NCI-H2171 treated with DMSO at 0.1 percent for 48 hours (cell line): Measurements from ENCODE around the gene GPD2.

Experiments used
- DNase-seq: peaks from one replicate; lab custom pipeline; 2025; lab: John Stamatoyannopoulos, UW

The GPD2 gene

DNA sequence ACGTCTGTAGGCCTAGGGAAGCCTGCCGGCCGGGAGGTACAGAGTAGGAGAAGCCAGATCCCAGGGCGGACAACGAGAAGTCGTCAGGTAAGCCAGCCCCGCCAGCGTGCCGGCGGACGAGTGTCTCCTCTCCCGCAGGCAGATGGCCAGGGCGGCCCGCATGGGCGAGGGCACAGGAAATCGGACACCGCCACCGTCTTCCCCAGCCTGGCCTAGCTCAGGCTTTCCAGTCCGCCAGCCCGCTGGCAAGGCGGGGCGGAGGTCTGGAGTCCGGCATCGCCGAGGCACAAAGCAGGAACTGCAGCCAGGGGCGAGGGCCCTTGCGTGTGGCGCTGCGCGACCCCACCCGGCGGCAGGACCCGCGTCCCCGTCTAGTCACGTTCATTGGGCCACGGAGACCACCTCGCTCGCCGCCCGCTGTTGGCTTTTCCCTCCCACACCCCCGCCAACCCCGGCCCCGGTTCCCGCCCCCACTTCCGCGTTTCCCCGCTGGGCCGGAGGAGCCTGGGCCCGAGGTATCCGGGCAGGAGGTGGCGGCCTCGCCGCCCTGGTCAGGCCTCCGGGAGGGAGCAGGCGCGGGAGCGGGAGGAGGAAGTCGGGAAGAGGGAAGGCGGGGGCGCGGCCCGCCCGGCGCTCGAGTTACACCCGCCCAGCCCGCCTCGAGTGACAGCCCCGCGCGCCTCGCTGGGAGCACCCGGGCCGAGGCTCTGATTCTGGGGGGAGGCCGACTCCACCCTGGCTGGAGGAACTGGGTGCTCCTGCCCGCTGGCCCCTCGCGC is at the start of gene GPD2:
Gene GPD2 (plus strand): TSS at position 662 of the 779 bp plus-strand sequence. CDS start 39,727 bp downstream, outside the sequence.
- DNase-seq: peak; percentile 83

- no peak for DNase-seq
These were observed 42.0 kb upstream of the GPD2 start for GRCh38 chr2:156394033-156394741.

- no peak for DNase-seq
These were observed 40.1 kb upstream of the GPD2 start for GRCh38 chr2:156396126-156396525.

GRCh38 chr2:156397229-156397628 is 39.0 kb upstream of the GPD2 start:
- DNase-seq: no peak

GRCh38 chr2:156398176-156398575 is 38.0 kb upstream of the GPD2 start:
- DNase-seq: no peak

DNA sequence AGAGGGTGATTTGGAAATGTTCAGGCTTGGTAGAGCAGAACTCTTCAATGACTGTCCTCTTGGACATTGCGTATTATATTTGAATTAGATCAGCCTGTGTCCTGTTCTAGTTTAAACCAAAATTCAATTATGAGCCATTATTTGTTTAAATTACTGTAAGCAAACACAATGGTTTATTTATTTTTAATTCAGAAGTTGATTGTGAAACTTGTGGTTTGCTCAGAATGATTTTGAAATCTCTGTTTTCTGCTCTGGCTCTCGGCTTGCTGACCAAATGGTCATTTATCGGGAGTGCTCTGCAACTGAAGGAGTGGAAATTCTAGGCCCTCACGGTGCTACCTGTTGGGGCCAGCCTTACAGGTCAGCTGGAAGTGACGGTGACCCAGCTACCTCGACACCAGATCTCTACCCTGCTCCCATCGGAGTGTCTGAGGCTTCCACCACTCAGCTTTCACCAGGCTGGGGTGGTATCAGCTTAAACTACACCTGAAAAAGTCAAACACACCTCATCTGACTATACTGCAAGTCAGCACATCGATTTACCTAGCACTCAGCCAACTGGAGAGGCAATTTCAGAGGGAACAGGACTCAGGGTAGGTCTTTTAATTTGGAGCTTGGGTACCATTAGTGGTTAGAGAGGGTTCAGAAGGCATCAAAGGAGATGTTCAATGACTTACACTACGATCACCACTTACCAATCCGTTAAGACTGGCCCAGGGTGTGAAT is 36.8 kb upstream of the GPD2 start:
- no peak for DNase-seq

DNA sequence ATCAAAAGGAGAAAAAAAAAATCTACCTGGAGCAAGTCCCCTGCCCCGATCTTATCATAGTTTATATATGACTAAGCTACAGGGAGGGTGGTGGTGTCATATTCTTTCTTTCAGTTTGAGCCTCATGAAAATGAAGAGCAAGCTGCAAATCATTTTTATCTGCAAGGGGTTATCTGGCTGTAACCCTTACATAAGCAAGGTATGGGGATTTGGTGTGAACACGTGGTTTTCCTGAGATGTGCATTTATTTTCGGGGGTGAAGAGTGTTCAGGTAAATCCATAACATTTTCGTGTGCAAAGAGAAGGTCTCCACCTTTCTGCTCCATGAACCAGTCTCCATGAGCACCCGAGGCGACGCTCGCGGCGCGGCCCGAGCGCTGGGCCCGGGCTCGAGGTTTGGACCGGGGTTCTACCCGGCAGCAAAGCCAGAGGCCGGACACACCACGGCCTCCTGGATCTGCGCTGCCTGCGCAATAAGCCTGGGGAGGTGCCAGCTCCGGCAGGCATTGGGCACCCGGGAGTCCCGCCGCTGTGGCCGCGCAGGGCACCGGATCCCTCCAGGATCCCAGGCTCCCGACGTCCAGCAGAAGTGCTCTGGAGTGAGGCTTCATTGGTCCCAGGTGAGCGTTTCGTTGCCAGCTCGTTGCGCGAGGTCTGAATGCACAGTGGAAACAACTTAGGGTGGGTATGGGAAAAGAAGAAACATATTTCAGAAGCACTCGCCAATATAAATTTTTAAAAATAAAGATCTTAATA is 36.1 kb upstream of the GPD2 start:
- DNase-seq: peak; percentile 89

DNA sequence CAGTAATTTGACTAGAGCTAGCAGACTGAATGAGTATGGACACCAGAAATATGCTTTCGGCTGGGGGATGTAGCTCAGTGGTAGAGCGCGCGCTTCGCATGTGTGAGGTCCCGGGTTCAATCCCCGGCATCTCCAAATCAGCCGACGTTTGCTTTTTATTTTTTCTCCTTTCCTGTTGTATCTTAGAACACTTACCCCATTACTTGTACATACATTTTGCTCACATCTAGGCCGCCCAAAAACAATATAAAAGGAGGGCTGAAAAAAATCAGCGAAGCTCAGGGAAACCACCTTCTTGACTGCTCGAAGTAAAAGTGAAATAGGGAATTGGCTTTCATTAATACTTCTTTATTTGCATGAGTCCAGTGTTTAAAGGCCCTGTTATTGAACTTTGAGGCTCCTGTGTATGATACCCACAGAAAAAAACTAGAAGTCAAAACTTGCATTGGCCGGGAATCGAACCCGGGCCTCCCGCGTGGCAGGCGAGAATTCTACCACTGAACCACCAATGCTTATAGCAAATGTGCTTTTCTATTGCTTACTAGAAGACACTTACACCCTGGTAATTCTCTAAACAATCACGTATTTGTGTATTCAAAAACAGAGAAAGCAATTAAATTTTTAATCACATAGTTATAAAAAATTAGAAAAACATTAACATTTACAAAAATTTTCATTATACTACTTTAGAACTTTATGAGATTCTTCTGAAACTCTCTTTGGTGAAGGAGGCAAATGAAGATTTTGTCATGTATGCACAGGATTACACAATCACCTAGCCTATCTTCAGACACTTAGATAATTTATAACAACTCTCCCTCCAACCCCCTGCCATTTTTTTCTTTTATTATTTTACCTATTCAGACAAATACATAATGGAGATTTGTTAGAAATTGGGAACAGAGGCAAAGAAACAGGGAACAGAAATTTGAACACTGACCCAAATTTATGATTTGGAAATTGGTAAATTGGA is 35.2 kb upstream of the GPD2 start:
- peak; percentile 87 for DNase-seq

DNA sequence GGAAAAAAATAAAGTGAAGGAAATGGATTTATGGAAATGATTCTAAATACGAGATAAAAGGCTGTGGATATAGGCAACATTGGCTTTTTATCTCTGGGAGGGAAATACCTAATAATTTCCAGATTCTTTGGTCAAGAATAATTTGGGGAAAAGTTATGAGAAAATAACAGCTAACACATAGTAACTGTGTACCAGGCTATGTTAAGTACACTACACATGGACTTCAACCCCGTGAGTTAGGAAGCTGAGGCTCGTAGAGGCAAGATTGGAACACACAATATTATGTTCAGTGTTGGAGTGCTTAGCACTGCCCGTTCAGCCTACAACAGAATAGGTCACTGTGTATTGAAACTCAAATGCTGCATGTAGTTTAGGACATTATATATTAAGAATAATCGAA is 34.3 kb upstream of the GPD2 start:
- DNase-seq: no peak

GRCh38 chr2:156405586-156405985 is 30.6 kb upstream of the GPD2 start:
- DNase-seq: no peak

GRCh38 chr2:156411835-156412234 is 24.3 kb upstream of the GPD2 start:
- no peak for DNase-seq

- no peak for DNase-seq
These were observed 14.3 kb upstream of the GPD2 start for GRCh38 chr2:156421851-156422250.

GRCh38 chr2:156423674-156424282 is 12.4 kb upstream of the GPD2 start:
- DNase-seq: no peak

DNA sequence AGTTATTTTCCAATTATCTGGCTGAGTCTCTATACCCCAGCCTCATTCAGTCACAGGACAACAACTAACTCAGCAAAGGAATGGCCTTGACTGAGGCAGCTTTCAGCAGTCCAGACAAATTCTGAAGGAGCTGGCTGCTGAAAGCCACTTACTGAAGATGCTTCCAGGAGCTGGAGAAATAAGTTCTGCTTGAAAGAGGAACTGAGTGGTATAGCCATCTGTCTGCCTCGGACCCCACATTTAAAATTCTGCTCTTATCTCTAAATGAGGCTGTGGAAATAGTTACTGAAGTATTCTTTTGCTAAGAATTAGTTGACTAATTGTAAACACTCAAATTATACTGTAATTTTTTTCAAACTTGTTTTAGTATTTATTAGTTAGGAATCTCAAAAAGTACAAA is 9.1 kb upstream of the GPD2 start:
- DNase-seq: no peak

- no peak for DNase-seq
These were observed 7.0 kb upstream of the GPD2 start for GRCh38 chr2:156429211-156429610.

DNA sequence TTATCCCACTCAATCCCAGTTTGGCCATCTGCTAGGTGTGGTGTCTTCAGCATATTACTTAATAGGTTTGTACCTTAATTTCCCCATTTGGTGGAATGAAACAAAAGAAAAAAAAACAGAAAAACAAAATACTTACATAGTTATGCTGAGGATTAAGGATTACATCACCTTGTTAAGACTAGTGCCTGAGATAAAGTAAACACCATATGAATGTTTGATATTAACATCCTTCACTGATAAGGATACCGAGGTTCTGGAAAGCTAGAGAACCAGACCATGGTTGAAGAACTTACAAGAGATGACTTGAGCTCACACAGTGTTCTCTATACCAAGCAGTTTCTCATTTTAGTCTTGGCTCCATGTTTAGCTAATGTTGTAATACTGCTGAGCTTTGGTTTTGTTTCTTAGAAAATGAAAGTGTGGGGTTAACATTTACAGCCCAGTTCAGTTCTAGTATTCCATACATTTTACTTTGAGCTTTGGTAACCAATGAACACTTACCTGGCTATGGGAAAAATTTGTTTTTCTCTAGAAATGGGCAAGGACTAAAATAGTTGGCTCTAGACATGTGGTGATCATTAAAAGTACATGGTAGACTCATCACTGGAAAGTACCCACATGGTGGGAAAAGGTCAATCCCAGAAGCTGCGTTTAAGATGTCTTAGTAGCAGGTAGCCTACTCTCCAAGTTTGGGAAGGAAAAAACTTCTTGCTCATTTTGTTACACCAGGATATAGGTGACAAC is 5.8 kb upstream of the GPD2 start:
- no peak for DNase-seq

GRCh38 chr2:156430980-156431358 is 5.2 kb upstream of the GPD2 start:
- peak; percentile 33 for DNase-seq

DNA sequence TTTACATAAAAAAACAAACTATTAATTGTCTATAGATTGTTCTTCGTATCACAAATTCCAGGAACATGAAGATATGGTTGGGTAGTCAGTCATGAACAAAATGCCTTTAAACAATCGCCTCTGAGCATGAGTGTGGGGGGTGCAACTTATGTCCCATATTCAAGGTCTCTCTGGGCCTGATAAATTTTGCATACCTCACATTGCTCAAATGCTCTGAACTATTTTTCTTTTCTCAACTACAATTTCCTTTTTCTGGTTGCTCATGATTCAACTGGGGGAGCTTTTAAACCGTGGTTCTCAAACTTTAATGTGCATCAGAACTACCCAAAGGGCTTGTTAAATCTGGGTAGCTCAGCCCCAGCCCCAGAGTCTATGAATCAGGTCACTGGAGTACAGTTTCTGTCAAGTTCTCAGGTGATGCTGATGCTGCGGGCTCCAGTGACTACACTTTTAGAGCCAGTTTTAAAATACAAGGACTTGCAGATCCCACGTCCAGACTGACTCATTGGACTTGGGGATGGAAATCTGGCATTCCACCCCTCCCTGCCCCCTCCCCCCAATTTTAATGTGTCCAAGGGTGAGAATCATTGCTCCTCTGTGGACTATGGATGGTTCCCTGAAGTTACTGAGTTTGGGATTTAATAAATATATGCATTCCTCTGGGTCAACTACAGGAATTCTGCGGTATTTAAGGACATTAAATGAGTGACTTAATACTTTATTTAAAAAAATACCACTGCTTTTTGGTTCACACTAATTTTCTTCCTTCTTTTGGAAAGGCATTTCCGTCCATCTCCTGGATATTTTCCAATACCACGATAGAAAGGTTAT is 1.5 kb upstream of the GPD2 start:
- DNase-seq: no peak

GRCh38 chr2:156435396-156435717 is 822 bp upstream of the GPD2 start:
- DNase-seq: peak; percentile 76
